ENCODE measurements around the gene UNC5C. TPM values are rescaled to one million over a fixed set of nuclear protein-coding genes. Genes with fewer than 3 reads are reported as not detected.

The UNC5C gene
- polyA plus RNA-seq, 1 experiment: not detected

DNA sequence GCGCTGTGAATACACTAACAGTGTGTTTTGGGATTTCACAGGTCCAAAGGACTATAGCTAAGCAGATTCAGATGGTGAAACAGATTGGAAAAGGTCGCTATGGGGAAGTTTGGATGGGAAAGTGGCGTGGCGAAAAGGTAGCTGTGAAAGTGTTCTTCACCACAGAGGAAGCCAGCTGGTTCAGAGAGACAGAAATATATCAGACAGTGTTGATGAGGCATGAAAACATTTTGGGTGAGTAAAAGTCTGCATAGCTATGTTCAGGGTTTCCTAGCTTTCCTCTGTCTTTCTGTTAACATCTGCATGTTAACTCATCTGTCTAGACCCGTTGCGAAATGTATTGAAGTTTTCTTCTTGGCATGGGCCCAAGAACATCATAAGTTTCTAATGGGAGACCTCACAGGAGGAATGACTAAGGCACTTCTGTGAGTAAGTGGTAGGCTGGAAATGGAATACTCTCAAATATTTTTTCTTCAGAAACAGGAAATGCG lies 418.9 kb downstream of the UNC5C start:
- ChIA-PET POLR2A (no interaction called here), CTCF (no interaction called here)
- Histone ChIP-seq H3K36me3 (ENCODE audit: control insufficient read depth, insufficient read depth, low read length) (no peaks in the 10 kb centered on the region), H3K27me3 (ENCODE audit: control insufficient read depth, insufficient read depth, low read length) (no peaks in the 10 kb centered on the region), H3K4me3 (ENCODE audit: low read depth, low read length) (no peak overlapping the region)
- DNase-seq (ENCODE audit: low read depth): peak; percentile 94
- TF ChIP-seq, protein P1, sequence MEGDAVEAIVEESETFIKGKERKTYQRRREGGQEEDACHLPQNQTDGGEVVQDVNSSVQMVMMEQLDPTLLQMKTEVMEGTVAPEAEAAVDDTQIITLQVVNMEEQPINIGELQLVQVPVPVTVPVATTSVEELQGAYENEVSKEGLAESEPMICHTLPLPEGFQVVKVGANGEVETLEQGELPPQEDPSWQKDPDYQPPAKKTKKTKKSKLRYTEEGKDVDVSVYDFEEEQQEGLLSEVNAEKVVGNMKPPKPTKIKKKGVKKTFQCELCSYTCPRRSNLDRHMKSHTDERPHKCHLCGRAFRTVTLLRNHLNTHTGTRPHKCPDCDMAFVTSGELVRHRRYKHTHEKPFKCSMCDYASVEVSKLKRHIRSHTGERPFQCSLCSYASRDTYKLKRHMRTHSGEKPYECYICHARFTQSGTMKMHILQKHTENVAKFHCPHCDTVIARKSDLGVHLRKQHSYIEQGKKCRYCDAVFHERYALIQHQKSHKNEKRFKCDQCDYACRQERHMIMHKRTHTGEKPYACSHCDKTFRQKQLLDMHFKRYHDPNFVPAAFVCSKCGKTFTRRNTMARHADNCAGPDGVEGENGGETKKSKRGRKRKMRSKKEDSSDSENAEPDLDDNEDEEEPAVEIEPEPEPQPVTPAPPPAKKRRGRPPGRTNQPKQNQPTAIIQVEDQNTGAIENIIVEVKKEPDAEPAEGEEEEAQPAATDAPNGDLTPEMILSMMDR (IDR thresholded peaks at IDR 0.05; ENCODE audit: insufficient read depth, low read depth, low read length): no peak

DNA sequence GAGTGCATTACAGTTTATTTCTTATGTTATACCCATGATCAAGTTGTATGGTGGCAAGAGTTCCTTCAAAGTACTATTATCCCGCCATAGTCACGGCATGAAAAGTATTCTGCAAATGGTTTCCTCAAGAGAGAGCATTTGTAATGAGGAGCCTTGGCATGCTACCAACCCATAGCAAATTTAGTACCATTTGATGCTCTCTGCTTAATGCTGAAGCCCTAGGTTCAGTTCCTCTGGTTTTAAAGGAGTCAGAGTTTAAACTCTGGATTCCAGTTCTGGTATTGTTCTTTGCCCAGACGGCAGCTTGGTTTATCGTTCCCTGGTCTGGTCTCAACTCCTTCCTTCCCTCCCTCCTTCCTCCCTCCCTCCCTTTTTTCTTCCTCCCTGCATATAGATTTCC lies 419.7 kb downstream of the UNC5C start:
- H3K4me3 ChIP-seq (ENCODE audit: low read depth, low read length): no peak overlapping the region
- POLR2A ChIA-PET: no interaction called here
- CTCF ChIA-PET: interaction anchor here (0.6 kb wide), 1 partner anchor 325 kb away, joined by 3 read pairs; no protein-coding TSS in a partner anchor
- TF ChIP-seq, protein P1 (IDR thresholded peaks at IDR 0.05; ENCODE audit: insufficient read depth, low read depth, low read length): no peak
- no peaks in the 10 kb centered on the region for H3K27me3 ChIP-seq (ENCODE audit: control insufficient read depth, insufficient read depth, low read length)
- no peak for DNase-seq (ENCODE audit: low read depth)
- H3K36me3 ChIP-seq (ENCODE audit: control insufficient read depth, insufficient read depth, low read length): no peaks in the 10 kb centered on the region

DNA sequence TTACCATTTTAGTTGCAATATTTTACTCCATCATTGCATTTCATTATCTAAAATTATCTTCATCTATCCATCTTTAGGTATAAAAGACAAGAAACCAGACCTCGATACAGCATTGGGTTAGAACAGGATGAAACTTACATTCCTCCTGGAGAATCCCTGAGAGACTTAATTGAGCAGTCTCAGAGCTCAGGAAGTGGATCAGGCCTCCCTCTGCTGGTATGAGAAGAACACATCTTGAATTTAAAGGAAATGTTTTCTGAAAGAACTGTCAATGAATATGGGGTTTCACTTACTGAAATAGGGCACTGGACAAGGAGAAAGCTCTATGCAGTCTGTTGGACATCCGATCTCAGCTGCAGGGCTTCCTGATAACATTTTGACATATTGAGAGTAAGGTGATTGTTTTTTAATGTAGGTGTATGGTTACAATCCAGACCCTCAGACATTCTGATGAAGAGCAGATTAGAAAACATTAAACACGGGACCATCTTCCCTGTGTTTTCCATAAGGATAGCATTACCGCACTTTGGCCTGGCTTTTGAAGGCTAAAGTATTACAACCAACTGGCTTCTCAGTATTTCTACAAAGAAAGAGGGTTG lies 423.8 kb downstream of the UNC5C start:
- DNase-seq (ENCODE audit: low read depth): no peak
- no peaks in the 10 kb centered on the region for H3K27me3 ChIP-seq (ENCODE audit: control insufficient read depth, insufficient read depth, low read length)
- no peaks in the 10 kb centered on the region for H3K36me3 ChIP-seq (ENCODE audit: control insufficient read depth, insufficient read depth, low read length)
- ChIA-PET CTCF (interaction anchor here (0.8 to 2.0 kb wide), 7 partner anchors 13 to 504 kb away, joined by 3 to 10 read pairs (median 3); no protein-coding TSS in a partner anchor), POLR2A (no interaction called here)
- TF ChIP-seq, protein P1 (IDR thresholded peaks at IDR 0.05; ENCODE audit: insufficient read depth, low read depth, low read length): peak; percentile 65
- H3K4me3 ChIP-seq (ENCODE audit: low read depth, low read length): no peak overlapping the region

DNA sequence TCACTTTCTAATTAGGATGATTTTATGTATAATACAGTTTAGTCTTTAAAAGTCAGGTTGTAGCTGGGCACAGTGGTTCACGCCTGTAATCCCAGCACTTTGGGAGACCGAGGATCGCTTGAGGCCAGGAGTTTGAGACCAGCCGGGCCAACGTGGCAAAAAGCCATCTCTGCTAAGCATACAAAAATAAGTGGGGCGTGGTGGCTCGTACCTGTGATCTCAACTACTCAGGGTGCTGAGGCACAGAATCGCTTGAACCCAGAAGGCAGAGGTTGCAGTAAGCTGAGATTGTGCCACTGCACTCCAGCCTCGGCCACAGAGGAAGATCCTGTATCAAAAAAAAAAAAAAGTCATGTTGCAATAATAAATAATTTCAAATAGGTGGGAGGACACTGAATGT lies 426.8 kb downstream of the UNC5C start:
- TF ChIP-seq, protein P1 (IDR thresholded peaks at IDR 0.05; ENCODE audit: insufficient read depth, low read depth, low read length): no peak

DNA sequence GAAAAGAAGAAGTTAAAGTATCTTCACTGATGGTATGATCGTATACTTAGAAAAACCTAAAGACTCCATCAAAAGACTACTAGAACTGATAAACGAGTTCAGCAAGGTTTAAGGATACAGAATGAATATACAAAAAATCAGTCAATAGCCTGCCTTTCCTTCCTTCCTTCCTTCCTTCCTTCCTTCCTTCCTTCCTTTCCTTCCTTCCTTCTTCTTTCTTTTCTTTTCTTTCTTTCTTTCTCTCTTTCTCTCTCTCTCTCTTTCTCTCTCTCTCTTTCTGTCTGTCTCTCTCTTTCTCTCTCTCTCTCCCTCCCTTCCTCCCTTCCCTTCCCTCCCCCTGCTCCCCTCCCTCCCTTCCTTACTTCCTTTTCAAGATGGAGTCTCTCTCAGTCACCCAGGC lies 428.3 kb downstream of the UNC5C start:
- DNase-seq (ENCODE audit: low read depth): no peak
- POLR2A ChIA-PET: no interaction called here
- Histone ChIP-seq H3K4me3 (ENCODE audit: low read depth, low read length) (no peak overlapping the region), H3K36me3 (ENCODE audit: control insufficient read depth, insufficient read depth, low read length) (no peaks in the 10 kb centered on the region), H3K27me3 (ENCODE audit: control insufficient read depth, insufficient read depth, low read length) (no peaks in the 10 kb centered on the region)
- CTCF ChIA-PET: no interaction called here
- TF ChIP-seq, protein P1 (IDR thresholded peaks at IDR 0.05; ENCODE audit: insufficient read depth, low read depth, low read length): no peak

More for the DNA sequence above, 426.8 kb downstream of the UNC5C start:
- no peak for DNase-seq (ENCODE audit: low read depth)
- POLR2A ChIA-PET: no interaction called here
- Histone ChIP-seq H3K4me3 (ENCODE audit: low read depth, low read length) (no peak overlapping the region), H3K27me3 (ENCODE audit: control insufficient read depth, insufficient read depth, low read length) (no peaks in the 10 kb centered on the region), H3K36me3 (ENCODE audit: control insufficient read depth, insufficient read depth, low read length) (no peaks in the 10 kb centered on the region)
- CTCF ChIA-PET: no interaction called here
